GM12878 (cell line): ENCODE measurements around the gene RBP3. TPM values are rescaled to one million over a fixed set of nuclear protein-coding genes. Genes with fewer than 3 reads are reported as not detected.

Source experiments
- ATAC-seq: fragments of 200-7000 bp; cut with Tn5 transposase; 3 replicates; pipeline ENCODE4 v1.9.1; 2020; ENCODE audit warnings: mild to moderate bottlenecking, moderate library complexity
- BruUV-seq: library from RNA; stranded (reverse); fragments of 400-500 nt; replicated peaks from 2 replicates; lab custom pipeline; 2021; lab: Mats Ljungman, UMichigan
- CTCF ChIA-PET: fragments of 300-600 bp; sonication (Branson Sonifier 250); formaldehyde crosslinking; extraction: SDS; loops from one replicate; lab custom pipeline; 2021; ENCODE audit warnings: inconsistent platforms; lab: Yijun Ruan, JAX
- POLR2A ChIA-PET: fragments of 350-600 bp; formaldehyde crosslinking; extraction: SDS; loops from one replicate; lab custom pipeline; 2021; ENCODE audit warnings: inconsistent platforms; lab: Charles Lee
- RAD21 ChIA-PET: fragments of 300-600 bp; sonication (Branson Sonifier 250); formaldehyde crosslinking; loops from one replicate; lab custom pipeline; 2023; ENCODE audit warnings: antibody characterized with exemption; ENCODE audit not compliant: unreplicated experiment; lab: Charles Lee
- SMC1A ChIA-PET: fragments of 300-600 bp; sonication (Branson Sonifier 250); formaldehyde crosslinking; loops from one replicate; lab custom pipeline; 2023; ENCODE audit not compliant: unreplicated experiment, uncharacterized antibody; lab: Charles Lee
- DNase-seq: peaks from one replicate; pipeline ENCODE4 v3.0.0-alpha.2; 2011; ENCODE audit warnings: low read depth, low spot score
- FAIRE-seq: peaks from 3 replicates; lab custom pipeline; 2011; peaks lifted over from hg19 to GRCh38; lab: Jason Lieb, UNC
- H2AFZ ChIP-seq: 2 replicates; pipeline ENCODE4 v1.6.0; 2011; ENCODE audit warnings: low read depth, low read length, control low read depth; ENCODE audit not compliant: control insufficient read depth
- H3K27ac ChIP-seq: 2 replicates; pipeline ENCODE4 v1.5.1; 2011; ENCODE audit warnings: control low read depth; ENCODE audit not compliant: control insufficient read depth, insufficient read depth
- H3K27me3 ChIP-seq, 2 experiments: replicated peaks in 1 of 2; 2 replicates each; pipeline versions ENCODE4 v1.6.0 to v1.6.1; 2011; ENCODE audit warnings: low read length in 1 of 2; ENCODE audit not compliant: control insufficient read depth in 2 of 2, insufficient read depth in 2 of 2
- H3K36me3 ChIP-seq, 2 experiments: 2 replicates each; pipeline ENCODE4 v1.5.1; 2011; ENCODE audit warnings: low read length in 1 of 2; ENCODE audit not compliant: control insufficient read depth in 2 of 2, insufficient read depth in 2 of 2
- H3K4me1 ChIP-seq: 2 replicates; pipeline ENCODE4 v1.6.1; 2011; ENCODE audit warnings: mild to moderate bottlenecking, low read length, moderate library complexity, mixed read lengths; ENCODE audit not compliant: control insufficient read depth, insufficient read depth
- H3K4me2 ChIP-seq: 2 replicates; pipeline ENCODE4 v1.6.0; 2011; ENCODE audit warnings: control low read depth; ENCODE audit not compliant: control insufficient read depth, insufficient read depth
- H3K4me3 ChIP-seq: fragments of 200-600 bp; sonication (generic); 2 replicates; pipeline ENCODE4 v1.5.1; 2016
- H3K79me2 ChIP-seq: 2 replicates; pipeline ENCODE4 v1.6.0; 2011; ENCODE audit warnings: low read length; ENCODE audit not compliant: control insufficient read depth, insufficient read depth
- H3K9ac ChIP-seq: 2 replicates; pipeline ENCODE4 v1.8.0; 2011; ENCODE audit warnings: low read length, control low read depth, mixed read lengths; ENCODE audit not compliant: control insufficient read depth, insufficient read depth
- H3K9me3 ChIP-seq: replicated peaks from 3 replicates; pipeline ENCODE4 v1.5.1; 2011; ENCODE audit warnings: mild to moderate bottlenecking, low read length; ENCODE audit not compliant: control insufficient read depth, insufficient read depth
- H4K20me1 ChIP-seq: 2 replicates; pipeline ENCODE4 v1.6.0; 2011; ENCODE audit not compliant: control insufficient read depth, insufficient read depth
- FOXM1 ChIP-seq: IDR thresholded peaks from 2 replicates; pipeline ENCODE4 v1.6.1; 2012; ENCODE audit warnings: low read depth, mild to moderate bottlenecking, inconsistent platforms, low read length, moderate library complexity
- IRF4 ChIP-seq: IDR thresholded peaks from 2 replicates; pipeline ENCODE4 v1.6.1; 2011; ENCODE audit warnings: low read depth, low read length
- MTA3 ChIP-seq: IDR thresholded peaks from 2 replicates; pipeline ENCODE4 v1.6.1; 2012; ENCODE audit warnings: low read length, inconsistent platforms, borderline replicate concordance
- MYB ChIP-seq: fragments of 150-350 bp; IDR thresholded peaks from 2 replicates; pipeline ENCODE4 v1.6.1; 2014; ENCODE audit warnings: mild to moderate bottlenecking, low read depth, low read length, borderline replicate concordance
- NBN ChIP-seq: fragments of 450-650 bp; IDR thresholded peaks from 2 replicates; pipeline ENCODE4 v1.6.1; 2016
- ZNF24 ChIP-seq: fragments of 450-650 bp; IDR thresholded peaks from 2 replicates; pipeline ENCODE4 v1.6.1; 2017; ENCODE audit warnings: antibody characterized with exemption, mild to moderate bottlenecking
- WGBS: methylation state at CpG from one replicate; pipeline ENCODE4 v1.1.6; 2016; ENCODE audit warnings: low lambda C conversion rate; ENCODE audit not compliant: insufficient replicate concordance, insufficient coverage; ENCODE audit errors: missing lambda C conversion rate; 5-methylcytosine and 5-hydroxymethylcytosine counted together
- in situ Hi-C: fragments of 300-500 bp; cut with MboI; formaldehyde crosslinking; loops from 9 replicates; pipeline ENCODE4 v1.14.3; 2018; ENCODE audit warnings: mixed read lengths
- intact Hi-C: fragments of 100-400 bp; cut with micrococcal nuclease; formaldehyde crosslinking; loops from one replicate; pipeline ENCODE4 v1.14.2; 2022; ENCODE audit not compliant: unreplicated experiment
- polyA plus RNA-seq, 11 experiments: library from polyadenylated mRNA; depleted of rRNA in 4 of 11; unstranded in 6 of 11; stranded (reverse) in 5 of 11; fragments of >200 nt; fragmentation: Nextera tagmentation in 4 of 11; fragmentation: Illumina TruSeq in 1 of 11; extraction: Ambion mirVana in 4 of 11; extraction: Trizol in 1 of 11; gene quantifications; 1 replicate in 1 of 11; 2 replicates in 10 of 11; pipeline versions ENCODE4 v1.2.1 to v1.2.3, GENCODE V29; 2011 to 2016; ENCODE audit warnings: inconsistent platforms in 2 of 11, missing spikeins in 2 of 11, low read depth in 1 of 11
- total RNA-seq, 4 experiments: library from RNA; depleted of rRNA in 3 of 4; stranded (reverse); fragments of >200 nt in 3 of 4; fragmentation: Illumina TruSeq in 1 of 4; extraction: Trizol in 1 of 4; gene quantifications; 2 replicates each; pipeline versions ENCODE4 v1.2.1 to v1.2.3, GENCODE V29; 2013 to 2021
- TF ChIP-seq, protein P1 (sequence below): fragments of 450-650 bp; IDR thresholded peaks from 2 replicates; pipeline ENCODE4 v1.6.1; 2017; ENCODE audit warnings: mild to moderate bottlenecking, moderate library complexity
- TF ChIP-seq, protein P2 (sequence below): fragments of 450-650 bp; IDR thresholded peaks from 2 replicates; pipeline ENCODE4 v1.6.1; 2016; ENCODE audit warnings: mild to moderate bottlenecking
- TF ChIP-seq, protein P3 (sequence below): IDR thresholded peaks from 2 replicates; pipeline ENCODE4 v1.6.1; 2011; ENCODE audit warnings: borderline replicate concordance, low read depth, mild to moderate bottlenecking, moderate library complexity, mixed read lengths, low read length; ENCODE audit not compliant: insufficient read depth; ENCODE audit errors: extremely low read length

RBP3 gene
- total and polyA plus RNA-seq, 10 of the 15 experiments (the other 5 are each of a cell fraction or from before 2014, with no cell fraction given), result not detected

GRCh38 chr10:47365431-47366180 lies 17.4 kb downstream of the RBP3 start:
- Histone ChIP-seq H3K27ac (no peak overlapping the region), H2AFZ (no peak overlapping the region), H3K36me3 (no peaks in the 10 kb centered on the region), H3K4me1 (no peaks in the 10 kb centered on the region), H4K20me1 (no peaks in the 10 kb centered on the region), H3K27me3 (peaks cover 0 to 2% of the 10 kb centered on the region in 2 experiments; a peak in 2 of 4 replicates), H3K4me2 (no peak overlapping the region), H3K4me3 (no peak overlapping the region), H3K79me2 (no peaks in the 10 kb centered on the region), H3K9ac (no peak overlapping the region), H3K9me3 (no peaks in the 10 kb centered on the region)
- no TSS peak for BruUV-seq
- ChIA-PET CTCF (interaction anchor here (1.2 kb wide), 1 partner anchor 8 kb away, joined by 3 read pairs; no protein-coding TSS in a partner anchor), RAD21 (no interaction called here), SMC1A (no interaction called here), POLR2A (no interaction called here)
- intact Hi-C loops (no loop called here), in situ Hi-C loops (no loop called here)
- TF ChIP-seq IRF4, result no peak
- TF ChIP-seq MYB, result no peak
- TF ChIP-seq, protein P1, sequence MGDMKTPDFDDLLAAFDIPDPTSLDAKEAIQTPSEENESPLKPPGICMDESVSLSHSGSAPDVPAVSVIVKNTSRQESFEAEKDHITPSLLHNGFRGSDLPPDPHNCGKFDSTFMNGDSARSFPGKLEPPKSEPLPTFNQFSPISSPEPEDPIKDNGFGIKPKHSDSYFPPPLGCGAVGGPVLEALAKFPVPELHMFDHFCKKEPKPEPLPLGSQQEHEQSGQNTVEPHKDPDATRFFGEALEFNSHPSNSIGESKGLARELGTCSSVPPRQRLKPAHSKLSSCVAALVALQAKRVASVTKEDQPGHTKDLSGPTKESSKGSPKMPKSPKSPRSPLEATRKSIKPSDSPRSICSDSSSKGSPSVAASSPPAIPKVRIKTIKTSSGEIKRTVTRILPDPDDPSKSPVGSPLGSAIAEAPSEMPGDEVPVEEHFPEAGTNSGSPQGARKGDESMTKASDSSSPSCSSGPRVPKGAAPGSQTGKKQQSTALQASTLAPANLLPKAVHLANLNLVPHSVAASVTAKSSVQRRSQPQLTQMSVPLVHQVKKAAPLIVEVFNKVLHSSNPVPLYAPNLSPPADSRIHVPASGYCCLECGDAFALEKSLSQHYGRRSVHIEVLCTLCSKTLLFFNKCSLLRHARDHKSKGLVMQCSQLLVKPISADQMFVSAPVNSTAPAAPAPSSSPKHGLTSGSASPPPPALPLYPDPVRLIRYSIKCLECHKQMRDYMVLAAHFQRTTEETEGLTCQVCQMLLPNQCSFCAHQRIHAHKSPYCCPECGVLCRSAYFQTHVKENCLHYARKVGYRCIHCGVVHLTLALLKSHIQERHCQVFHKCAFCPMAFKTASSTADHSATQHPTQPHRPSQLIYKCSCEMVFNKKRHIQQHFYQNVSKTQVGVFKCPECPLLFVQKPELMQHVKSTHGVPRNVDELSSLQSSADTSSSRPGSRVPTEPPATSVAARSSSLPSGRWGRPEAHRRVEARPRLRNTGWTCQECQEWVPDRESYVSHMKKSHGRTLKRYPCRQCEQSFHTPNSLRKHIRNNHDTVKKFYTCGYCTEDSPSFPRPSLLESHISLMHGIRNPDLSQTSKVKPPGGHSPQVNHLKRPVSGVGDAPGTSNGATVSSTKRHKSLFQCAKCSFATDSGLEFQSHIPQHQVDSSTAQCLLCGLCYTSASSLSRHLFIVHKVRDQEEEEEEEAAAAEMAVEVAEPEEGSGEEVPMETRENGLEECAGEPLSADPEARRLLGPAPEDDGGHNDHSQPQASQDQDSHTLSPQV, result no peak
- no peak for TF ChIP-seq NBN
- no peak for TF ChIP-seq MTA3
- TF ChIP-seq ZNF24, result no peak
- TF ChIP-seq, protein P2, sequence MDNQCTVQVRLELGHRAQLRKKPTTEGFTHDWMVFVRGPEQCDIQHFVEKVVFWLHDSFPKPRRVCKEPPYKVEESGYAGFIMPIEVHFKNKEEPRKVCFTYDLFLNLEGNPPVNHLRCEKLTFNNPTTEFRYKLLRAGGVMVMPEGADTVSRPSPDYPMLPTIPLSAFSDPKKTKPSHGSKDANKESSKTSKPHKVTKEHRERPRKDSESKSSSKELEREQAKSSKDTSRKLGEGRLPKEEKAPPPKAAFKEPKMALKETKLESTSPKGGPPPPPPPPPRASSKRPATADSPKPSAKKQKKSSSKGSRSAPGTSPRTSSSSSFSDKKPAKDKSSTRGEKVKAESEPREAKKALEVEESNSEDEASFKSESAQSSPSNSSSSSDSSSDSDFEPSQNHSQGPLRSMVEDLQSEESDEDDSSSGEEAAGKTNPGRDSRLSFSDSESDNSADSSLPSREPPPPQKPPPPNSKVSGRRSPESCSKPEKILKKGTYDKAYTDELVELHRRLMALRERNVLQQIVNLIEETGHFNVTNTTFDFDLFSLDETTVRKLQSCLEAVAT, result no peak
- TF ChIP-seq, protein P3, sequence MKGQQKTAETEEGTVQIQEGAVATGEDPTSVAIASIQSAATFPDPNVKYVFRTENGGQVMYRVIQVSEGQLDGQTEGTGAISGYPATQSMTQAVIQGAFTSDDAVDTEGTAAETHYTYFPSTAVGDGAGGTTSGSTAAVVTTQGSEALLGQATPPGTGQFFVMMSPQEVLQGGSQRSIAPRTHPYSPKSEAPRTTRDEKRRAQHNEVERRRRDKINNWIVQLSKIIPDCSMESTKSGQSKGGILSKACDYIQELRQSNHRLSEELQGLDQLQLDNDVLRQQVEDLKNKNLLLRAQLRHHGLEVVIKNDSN, result no peak
- no peak for TF ChIP-seq FOXM1
- ATAC-seq (no peak), DNase-seq (no peak), FAIRE-seq (no peak)
- WGBS, result 26% methylated on average over 9 of the region's 9 CpGs
